WTC11 (cell line): ENCODE measurements around the gene RHBDD3. TPM values are rescaled to one million over a fixed set of nuclear protein-coding genes. Genes with fewer than 3 reads are reported as not detected.

ENCODE experiments used
- ATAC-seq: fragments of 200-7000 bp; cut with Tn5 transposase; 2 replicates; pipeline ENCODE4 v1.10.0; 2021; ENCODE audit warnings: mild to moderate bottlenecking, moderate library complexity
- CTCF ChIA-PET: fragments of 300-600 bp; sonication (Branson Sonifier 250); formaldehyde crosslinking; loops from one replicate; lab custom pipeline; 2021; ENCODE audit warnings: antibody characterized with exemption; lab: Charles Lee
- POLR2A ChIA-PET: fragments of 350-600 bp; sonication (Branson Sonifier 250); formaldehyde crosslinking; loops from one replicate; lab custom pipeline; 2021; ENCODE audit warnings: antibody characterized with exemption; lab: Charles Lee
- DNase-seq: peaks from one replicate; pipeline ENCODE4 v3.0.0; 2021; ENCODE audit warnings: low spot score
- H3K27ac Mint-ChIP-seq: 2 replicates; pipeline ENCODE4 v1.8.0; 2021; ENCODE audit warnings: mixed read lengths
- H3K27me3 Mint-ChIP-seq: 2 replicates; pipeline ENCODE4 v1.8.0; 2021; ENCODE audit warnings: low read depth, mild to moderate bottlenecking, moderate library complexity, mixed read lengths
- H3K36me3 Mint-ChIP-seq: 2 replicates; pipeline ENCODE4 v1.8.0; 2021; ENCODE audit warnings: mixed read lengths
- H3K4me1 Mint-ChIP-seq: 2 replicates; pipeline ENCODE4 v1.8.0; 2022; ENCODE audit warnings: mixed read lengths
- H3K4me3 Mint-ChIP-seq: 2 replicates; pipeline ENCODE4 v1.8.0; 2021; ENCODE audit warnings: mild to moderate bottlenecking, moderate library complexity, mixed read lengths
- H3K9me3 Mint-ChIP-seq: 2 replicates; pipeline ENCODE4 v1.8.0; 2021; ENCODE audit warnings: mixed read lengths
- ATF1 ChIP-seq: sonication (generic); formaldehyde crosslinking; IDR thresholded peaks from 2 replicates; pipeline ENCODE4 v1.8.1; 2023; ENCODE audit warnings: mild to moderate bottlenecking, moderate library complexity, missing genetic modification reagents
- ATF3 ChIP-seq: sonication (generic); formaldehyde crosslinking; conservative IDR thresholded peaks from 2 replicates; pipeline ENCODE4 v1.8.1; 2022; ENCODE audit warnings: mild to moderate bottlenecking, missing genetic modification reagents
- CBFB ChIP-seq: sonication (generic); formaldehyde crosslinking; IDR thresholded peaks from 2 replicates; pipeline ENCODE4 v1.8.1; 2022; ENCODE audit warnings: mild to moderate bottlenecking, low read depth, missing genetic modification reagents
- CREM ChIP-seq: sonication (generic); formaldehyde crosslinking; IDR thresholded peaks from 2 replicates; pipeline ENCODE4 v1.8.1; 2022; ENCODE audit warnings: mild to moderate bottlenecking, missing genetic modification reagents, moderate library complexity
- ELF4 ChIP-seq: sonication (generic); formaldehyde crosslinking; IDR thresholded peaks from 2 replicates; pipeline ENCODE4 v1.8.1; 2022; ENCODE audit warnings: low read depth, mild to moderate bottlenecking, moderate library complexity, missing genetic modification reagents
- ERG ChIP-seq: fragments of 250-450 bp; sonication (Bioruptor Pico); IDR thresholded peaks from 2 replicates; pipeline ENCODE4 v1.8.0; 2021; ENCODE audit warnings: mild to moderate bottlenecking
- GRHL2 ChIP-seq: fragments of 250-450 bp; sonication (Bioruptor Pico); IDR thresholded peaks from 2 replicates; pipeline ENCODE4 v1.8.0; 2022; ENCODE audit warnings: mild to moderate bottlenecking, moderate library complexity; ENCODE audit not compliant: insufficient replicate concordance, severe bottlenecking
- HMGA2 ChIP-seq: fragments of 250-450 bp; sonication (Bioruptor Pico); IDR thresholded peaks from 2 replicates; pipeline ENCODE4 v1.4.0; 2021; ENCODE audit warnings: mild to moderate bottlenecking, moderate library complexity
- HMGXB4 ChIP-seq: sonication (generic); formaldehyde crosslinking; IDR thresholded peaks from 2 replicates; pipeline ENCODE4 v1.8.1; 2023; ENCODE audit warnings: mild to moderate bottlenecking, moderate library complexity, missing genetic modification reagents
- IRF1 ChIP-seq: sonication (generic); formaldehyde crosslinking; IDR thresholded peaks from 2 replicates; pipeline ENCODE4 v1.8.0; 2023; ENCODE audit warnings: missing genetic modification reagents
- IRF2 ChIP-seq: sonication (generic); formaldehyde crosslinking; IDR thresholded peaks from 2 replicates; pipeline ENCODE4 v1.8.0; 2022; ENCODE audit warnings: low read depth, missing genetic modification reagents, borderline replicate concordance
- NFE2L1 ChIP-seq: sonication (generic); formaldehyde crosslinking; IDR thresholded peaks from 2 replicates; pipeline ENCODE4 v1.8.1; 2023; ENCODE audit warnings: missing genetic modification reagents
- NR1H2 ChIP-seq: sonication (generic); formaldehyde crosslinking; IDR thresholded peaks from 2 replicates; pipeline ENCODE4 v1.9.0; 2021; ENCODE audit warnings: mild to moderate bottlenecking, moderate library complexity, missing genetic modification reagents
- RELA ChIP-seq: sonication (generic); formaldehyde crosslinking; IDR thresholded peaks from 2 replicates; pipeline ENCODE4 v1.8.1; 2022; ENCODE audit warnings: missing genetic modification reagents, mild to moderate bottlenecking, borderline replicate concordance
- RORB ChIP-seq: fragments of 250-450 bp; sonication (Bioruptor Pico); IDR thresholded peaks from 2 replicates; pipeline ENCODE4 v1.9.0; 2021; ENCODE audit warnings: mild to moderate bottlenecking
- ZBTB21 ChIP-seq: sonication (generic); formaldehyde crosslinking; IDR thresholded peaks from 2 replicates; pipeline ENCODE4 v1.8.1; 2023; ENCODE audit warnings: mild to moderate bottlenecking, missing genetic modification reagents, borderline replicate concordance
- ZMAT4 ChIP-seq: fragments of 250-450 bp; sonication (Bioruptor Pico); IDR thresholded peaks from 2 replicates; pipeline ENCODE4 v1.9.0; 2021; ENCODE audit warnings: mild to moderate bottlenecking
- ZNF232 ChIP-seq: sonication (generic); formaldehyde crosslinking; IDR thresholded peaks from 2 replicates; pipeline ENCODE4 v1.8.0; 2022; ENCODE audit warnings: mild to moderate bottlenecking, missing genetic modification reagents
- ZNF396 ChIP-seq: fragments of 250-450 bp; sonication (Bioruptor Pico); IDR thresholded peaks from 2 replicates; pipeline ENCODE4 v1.8.0; 2021; ENCODE audit warnings: mild to moderate bottlenecking, moderate library complexity, borderline replicate concordance
- total RNA-seq: library from RNA; stranded (reverse); gene quantifications from 3 replicates; pipeline ENCODE4 v1.2.3, GENCODE V29; 2021
- TF ChIP-seq, protein P1 (sequence below): sonication (generic); formaldehyde crosslinking; IDR thresholded peaks from 2 replicates; pipeline ENCODE4 v1.8.0; 2023; ENCODE audit warnings: missing genetic modification reagents, mild to moderate bottlenecking, borderline replicate concordance
- TF ChIP-seq, protein P2 (sequence below): fragments of 250-450 bp; sonication (Bioruptor Pico); IDR thresholded peaks from 2 replicates; pipeline ENCODE4 v1.9.0; 2021; ENCODE audit warnings: mild to moderate bottlenecking, borderline replicate concordance
- TF ChIP-seq, protein P3 (sequence below): sonication (generic); formaldehyde crosslinking; IDR thresholded peaks from 2 replicates; pipeline ENCODE4 v1.8.1; 2022; ENCODE audit warnings: missing genetic modification reagents, borderline replicate concordance

RHBDD3 gene
- total RNA-seq, 1 experiment from 2014 or later = 77.9 TPM

GRCh38 chr22:29313126-29313575, 45.4 kb upstream of the RHBDD3 start:
- no peak overlapping the region for H3K4me3 Mint-ChIP-seq
- peak; percentile 73 for ATAC-seq
- CTCF ChIA-PET = interaction anchor here (0.5 to 3.3 kb wide), 33 partner anchors 9 to 437 kb away, joined by 3 to 52 read pairs (median 4); partner anchors contain the start of genes AP1B1, EWSR1 and RHBDD3
- TF ChIP-seq ATF1 (CRISPR knock-in tag) (peak; percentile 94; the same call in 1 of the 2 replicates), ERG (no peak), ATF3 (CRISPR knock-in tag) (peak; percentile 85), ELF4 (CRISPR knock-in tag) (no peak), HMGXB4 (CRISPR knock-in tag) (peak; percentile 99), RORB (CRISPR knock-in tag) (no peak), GRHL2 (CRISPR knock-in tag) (no peak), ZBTB21 (CRISPR knock-in tag) (peak; percentile 96), HMGA2 (no peak), ZNF232 (CRISPR knock-in tag) (peak; percentile 99), CBFB (CRISPR knock-in tag) (peak; percentile 98), IRF2 (CRISPR knock-in tag) (no peak), ZNF396 (CRISPR knock-in tag) (no peak), IRF1 (CRISPR knock-in tag) (peak; percentile 97), ZMAT4 (CRISPR knock-in tag) (0 out of 2 replicates have a peak, but pooled peaks have one; percentile 29), NR1H2 (CRISPR knock-in tag) (0 out of 2 replicates have a peak, but pooled peaks have one; percentile 23), NFE2L1 (CRISPR knock-in tag) (peak; percentile 98), CREM (CRISPR knock-in tag) (peak; percentile 80; the same call in 1 of the 2 replicates), RELA (CRISPR knock-in tag) (peak; percentile 99)
- TF ChIP-seq, protein P1, sequence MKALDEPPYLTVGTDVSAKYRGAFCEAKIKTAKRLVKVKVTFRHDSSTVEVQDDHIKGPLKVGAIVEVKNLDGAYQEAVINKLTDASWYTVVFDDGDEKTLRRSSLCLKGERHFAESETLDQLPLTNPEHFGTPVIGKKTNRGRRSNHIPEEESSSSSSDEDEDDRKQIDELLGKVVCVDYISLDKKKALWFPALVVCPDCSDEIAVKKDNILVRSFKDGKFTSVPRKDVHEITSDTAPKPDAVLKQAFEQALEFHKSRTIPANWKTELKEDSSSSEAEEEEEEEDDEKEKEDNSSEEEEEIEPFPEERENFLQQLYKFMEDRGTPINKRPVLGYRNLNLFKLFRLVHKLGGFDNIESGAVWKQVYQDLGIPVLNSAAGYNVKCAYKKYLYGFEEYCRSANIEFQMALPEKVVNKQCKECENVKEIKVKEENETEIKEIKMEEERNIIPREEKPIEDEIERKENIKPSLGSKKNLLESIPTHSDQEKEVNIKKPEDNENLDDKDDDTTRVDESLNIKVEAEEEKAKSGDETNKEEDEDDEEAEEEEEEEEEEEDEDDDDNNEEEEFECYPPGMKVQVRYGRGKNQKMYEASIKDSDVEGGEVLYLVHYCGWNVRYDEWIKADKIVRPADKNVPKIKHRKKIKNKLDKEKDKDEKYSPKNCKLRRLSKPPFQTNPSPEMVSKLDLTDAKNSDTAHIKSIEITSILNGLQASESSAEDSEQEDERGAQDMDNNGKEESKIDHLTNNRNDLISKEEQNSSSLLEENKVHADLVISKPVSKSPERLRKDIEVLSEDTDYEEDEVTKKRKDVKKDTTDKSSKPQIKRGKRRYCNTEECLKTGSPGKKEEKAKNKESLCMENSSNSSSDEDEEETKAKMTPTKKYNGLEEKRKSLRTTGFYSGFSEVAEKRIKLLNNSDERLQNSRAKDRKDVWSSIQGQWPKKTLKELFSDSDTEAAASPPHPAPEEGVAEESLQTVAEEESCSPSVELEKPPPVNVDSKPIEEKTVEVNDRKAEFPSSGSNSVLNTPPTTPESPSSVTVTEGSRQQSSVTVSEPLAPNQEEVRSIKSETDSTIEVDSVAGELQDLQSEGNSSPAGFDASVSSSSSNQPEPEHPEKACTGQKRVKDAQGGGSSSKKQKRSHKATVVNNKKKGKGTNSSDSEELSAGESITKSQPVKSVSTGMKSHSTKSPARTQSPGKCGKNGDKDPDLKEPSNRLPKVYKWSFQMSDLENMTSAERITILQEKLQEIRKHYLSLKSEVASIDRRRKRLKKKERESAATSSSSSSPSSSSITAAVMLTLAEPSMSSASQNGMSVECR (CRISPR knock-in tag) = peak; percentile 99
- TF ChIP-seq, protein P2, sequence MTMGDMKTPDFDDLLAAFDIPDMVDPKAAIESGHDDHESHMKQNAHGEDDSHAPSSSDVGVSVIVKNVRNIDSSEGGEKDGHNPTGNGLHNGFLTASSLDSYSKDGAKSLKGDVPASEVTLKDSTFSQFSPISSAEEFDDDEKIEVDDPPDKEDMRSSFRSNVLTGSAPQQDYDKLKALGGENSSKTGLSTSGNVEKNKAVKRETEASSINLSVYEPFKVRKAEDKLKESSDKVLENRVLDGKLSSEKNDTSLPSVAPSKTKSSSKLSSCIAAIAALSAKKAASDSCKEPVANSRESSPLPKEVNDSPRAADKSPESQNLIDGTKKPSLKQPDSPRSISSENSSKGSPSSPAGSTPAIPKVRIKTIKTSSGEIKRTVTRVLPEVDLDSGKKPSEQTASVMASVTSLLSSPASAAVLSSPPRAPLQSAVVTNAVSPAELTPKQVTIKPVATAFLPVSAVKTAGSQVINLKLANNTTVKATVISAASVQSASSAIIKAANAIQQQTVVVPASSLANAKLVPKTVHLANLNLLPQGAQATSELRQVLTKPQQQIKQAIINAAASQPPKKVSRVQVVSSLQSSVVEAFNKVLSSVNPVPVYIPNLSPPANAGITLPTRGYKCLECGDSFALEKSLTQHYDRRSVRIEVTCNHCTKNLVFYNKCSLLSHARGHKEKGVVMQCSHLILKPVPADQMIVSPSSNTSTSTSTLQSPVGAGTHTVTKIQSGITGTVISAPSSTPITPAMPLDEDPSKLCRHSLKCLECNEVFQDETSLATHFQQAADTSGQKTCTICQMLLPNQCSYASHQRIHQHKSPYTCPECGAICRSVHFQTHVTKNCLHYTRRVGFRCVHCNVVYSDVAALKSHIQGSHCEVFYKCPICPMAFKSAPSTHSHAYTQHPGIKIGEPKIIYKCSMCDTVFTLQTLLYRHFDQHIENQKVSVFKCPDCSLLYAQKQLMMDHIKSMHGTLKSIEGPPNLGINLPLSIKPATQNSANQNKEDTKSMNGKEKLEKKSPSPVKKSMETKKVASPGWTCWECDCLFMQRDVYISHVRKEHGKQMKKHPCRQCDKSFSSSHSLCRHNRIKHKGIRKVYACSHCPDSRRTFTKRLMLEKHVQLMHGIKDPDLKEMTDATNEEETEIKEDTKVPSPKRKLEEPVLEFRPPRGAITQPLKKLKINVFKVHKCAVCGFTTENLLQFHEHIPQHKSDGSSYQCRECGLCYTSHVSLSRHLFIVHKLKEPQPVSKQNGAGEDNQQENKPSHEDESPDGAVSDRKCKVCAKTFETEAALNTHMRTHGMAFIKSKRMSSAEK (CRISPR knock-in tag) = peak; percentile 54; the same call in 1 of the 2 replicates
- TF ChIP-seq, protein P3, sequence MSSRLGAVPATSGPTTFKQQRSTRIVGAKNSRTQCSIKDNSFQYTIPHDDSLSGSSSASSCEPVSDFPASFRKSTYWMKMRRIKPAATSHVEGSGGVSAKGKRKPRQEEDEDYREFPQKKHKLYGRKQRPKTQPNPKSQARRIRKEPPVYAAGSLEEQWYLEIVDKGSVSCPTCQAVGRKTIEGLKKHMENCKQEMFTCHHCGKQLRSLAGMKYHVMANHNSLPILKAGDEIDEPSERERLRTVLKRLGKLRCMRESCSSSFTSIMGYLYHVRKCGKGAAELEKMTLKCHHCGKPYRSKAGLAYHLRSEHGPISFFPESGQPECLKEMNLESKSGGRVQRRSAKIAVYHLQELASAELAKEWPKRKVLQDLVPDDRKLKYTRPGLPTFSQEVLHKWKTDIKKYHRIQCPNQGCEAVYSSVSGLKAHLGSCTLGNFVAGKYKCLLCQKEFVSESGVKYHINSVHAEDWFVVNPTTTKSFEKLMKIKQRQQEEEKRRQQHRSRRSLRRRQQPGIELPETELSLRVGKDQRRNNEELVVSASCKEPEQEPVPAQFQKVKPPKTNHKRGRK (CRISPR knock-in tag) = no peak

More at GRCh38 chr22:29313126-29313575, 45.4 kb upstream of the RHBDD3 start:
- H3K27me3 Mint-ChIP-seq = peaks cover 55% of the 10 kb centered on the region
- peak; percentile 79 for DNase-seq
- H3K36me3 Mint-ChIP-seq = peaks cover 6% of the 10 kb centered on the region; the same call in 1 of the 2 replicates
- H3K27ac Mint-ChIP-seq = no peak overlapping the region
- peaks cover 3% of the 10 kb centered on the region; the same call in 1 of the 2 replicates for H3K9me3 Mint-ChIP-seq
- peaks cover 17% of the 10 kb centered on the region for H3K4me1 Mint-ChIP-seq
- POLR2A ChIA-PET = no interaction called here
